ENCODE data around the gene PROM2.

PROM2 gene

DNA sequence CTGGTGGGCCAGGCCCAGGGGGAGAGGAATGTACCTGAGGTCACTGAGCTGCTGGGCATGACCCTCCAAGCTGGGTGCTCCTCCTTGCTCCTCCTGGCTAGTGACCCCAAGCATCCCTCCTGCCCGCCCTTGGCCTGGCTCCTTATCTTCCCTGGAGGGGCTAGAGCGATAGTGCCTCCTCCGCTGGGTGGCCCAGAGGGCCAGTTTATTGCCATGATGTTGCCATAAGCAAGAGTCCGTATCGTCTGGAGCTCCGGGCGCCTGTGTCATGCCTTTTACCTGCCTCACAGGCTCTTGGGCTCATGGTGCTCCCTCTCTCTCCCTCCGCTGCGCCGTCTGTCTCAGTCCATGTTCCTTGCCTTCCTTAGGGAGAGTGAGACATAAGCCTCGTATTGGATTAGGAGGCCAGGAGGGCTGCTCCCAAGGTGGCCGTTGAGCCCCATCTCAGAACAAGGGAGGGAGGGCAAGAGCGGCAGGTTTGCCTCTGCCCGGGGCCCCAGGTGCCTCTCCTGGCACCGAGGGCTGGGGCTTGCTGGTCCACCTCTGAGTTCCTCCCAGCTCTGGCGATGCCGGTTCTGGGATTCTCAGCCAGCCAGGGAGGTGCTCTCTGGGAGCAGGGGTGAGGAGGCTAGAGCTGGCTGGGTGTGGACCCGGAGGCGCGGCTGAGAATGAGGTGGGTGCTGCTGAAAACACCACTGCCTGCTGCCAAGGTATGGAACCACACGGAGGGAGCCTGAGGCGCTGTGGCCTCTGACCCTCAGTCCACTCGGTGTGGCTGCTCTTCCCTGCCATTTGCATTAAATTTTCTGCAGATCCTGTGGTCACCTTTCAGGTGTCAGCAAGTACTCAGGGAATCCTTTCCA is 45.5 kb downstream of the PROM2 start:
- Histone ChIP-seq H3K4me3 (ENCODE audit: low read depth, low read length) (no peak overlapping the region), H3K36me3 (replicated peaks) (no peaks in the 10 kb centered on the region), H3K27me3 (replicated peaks) (no peaks in the 10 kb centered on the region), H3K27ac (no peak overlapping the region)
- DNase-seq, result no peak
- TF ChIP-seq, protein P1, sequence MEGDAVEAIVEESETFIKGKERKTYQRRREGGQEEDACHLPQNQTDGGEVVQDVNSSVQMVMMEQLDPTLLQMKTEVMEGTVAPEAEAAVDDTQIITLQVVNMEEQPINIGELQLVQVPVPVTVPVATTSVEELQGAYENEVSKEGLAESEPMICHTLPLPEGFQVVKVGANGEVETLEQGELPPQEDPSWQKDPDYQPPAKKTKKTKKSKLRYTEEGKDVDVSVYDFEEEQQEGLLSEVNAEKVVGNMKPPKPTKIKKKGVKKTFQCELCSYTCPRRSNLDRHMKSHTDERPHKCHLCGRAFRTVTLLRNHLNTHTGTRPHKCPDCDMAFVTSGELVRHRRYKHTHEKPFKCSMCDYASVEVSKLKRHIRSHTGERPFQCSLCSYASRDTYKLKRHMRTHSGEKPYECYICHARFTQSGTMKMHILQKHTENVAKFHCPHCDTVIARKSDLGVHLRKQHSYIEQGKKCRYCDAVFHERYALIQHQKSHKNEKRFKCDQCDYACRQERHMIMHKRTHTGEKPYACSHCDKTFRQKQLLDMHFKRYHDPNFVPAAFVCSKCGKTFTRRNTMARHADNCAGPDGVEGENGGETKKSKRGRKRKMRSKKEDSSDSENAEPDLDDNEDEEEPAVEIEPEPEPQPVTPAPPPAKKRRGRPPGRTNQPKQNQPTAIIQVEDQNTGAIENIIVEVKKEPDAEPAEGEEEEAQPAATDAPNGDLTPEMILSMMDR (IDR thresholded peaks at IDR 0.05; ENCODE audit: low read depth, low read length, missing control alignments), result no peak
- in situ Hi-C loops (cut with HindIII; ENCODE audit: low pct_ligation_motif_present, low sequenced_read_pairs), result no loop called here

DNA sequence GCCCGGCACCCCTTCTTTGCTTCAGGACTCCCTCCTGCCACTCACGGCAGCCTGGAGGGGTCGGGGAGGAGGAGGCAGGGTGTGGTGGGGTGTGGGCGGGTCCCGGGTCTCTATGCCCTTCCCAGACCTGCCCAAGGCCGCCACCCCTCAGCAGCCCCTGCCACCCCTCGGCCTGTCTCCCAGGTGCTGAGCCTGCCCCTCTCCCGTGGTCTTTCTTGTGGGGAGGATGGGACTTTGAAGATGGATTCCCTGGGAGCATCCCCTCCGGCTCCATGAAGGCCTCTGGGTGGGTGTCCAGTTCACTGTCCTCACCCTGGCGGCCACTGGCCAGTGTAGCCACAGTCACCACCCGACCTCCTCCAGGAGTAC is 46.1 kb downstream of the PROM2 start:
- Histone ChIP-seq H3K36me3 (replicated peaks) (no peaks in the 10 kb centered on the region), H3K4me3 (ENCODE audit: low read depth, low read length) (no peak overlapping the region), H3K27ac (no peak overlapping the region), H3K27me3 (replicated peaks) (no peaks in the 10 kb centered on the region)
- DNase-seq, result no peak
- TF ChIP-seq, protein P1 (IDR thresholded peaks at IDR 0.05; ENCODE audit: low read depth, low read length, missing control alignments), result no peak
- in situ Hi-C loops (cut with HindIII; ENCODE audit: low pct_ligation_motif_present, low sequenced_read_pairs), result no loop called here

DNA sequence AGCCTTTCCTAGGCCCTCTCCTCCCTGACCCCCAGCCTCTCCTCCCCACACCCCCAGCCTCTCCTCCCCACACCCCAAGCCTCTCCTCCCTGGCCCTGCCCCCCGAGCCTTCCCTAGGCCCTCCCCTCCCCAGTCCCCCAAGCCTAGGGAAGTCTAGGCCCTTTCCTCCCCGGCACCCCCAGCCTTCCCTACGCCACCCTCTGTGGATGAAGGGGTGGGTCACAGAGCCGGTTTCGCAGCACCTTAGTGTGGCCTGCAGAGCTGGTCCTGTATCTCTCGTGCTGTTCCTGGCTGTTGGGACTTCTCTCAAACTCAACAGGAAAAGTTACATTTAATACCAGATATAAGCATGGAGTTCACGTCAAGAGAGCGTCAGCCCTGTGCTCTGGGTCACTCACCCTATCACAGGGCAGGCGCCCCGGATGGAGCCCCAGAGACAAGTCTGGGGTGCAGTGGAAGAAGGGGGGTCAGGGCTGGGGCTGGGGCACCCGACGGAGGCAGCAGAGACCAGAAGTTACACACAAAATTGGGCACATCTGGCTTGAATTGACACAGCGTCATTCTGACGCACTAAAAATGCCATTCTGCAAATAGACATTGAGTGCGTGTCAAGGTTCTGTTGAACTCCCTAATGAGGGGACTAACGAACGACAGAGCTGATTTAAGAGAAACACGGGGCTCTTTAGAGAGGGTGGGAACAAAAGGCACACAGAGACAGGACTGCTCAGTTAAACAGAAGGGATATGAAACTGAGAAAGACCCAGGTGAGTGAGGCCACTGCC is 46.9 kb downstream of the PROM2 start:
- no peak overlapping the region for H3K4me3 ChIP-seq (ENCODE audit: low read depth, low read length)
- TF ChIP-seq, protein P1 (IDR thresholded peaks at IDR 0.05; ENCODE audit: low read depth, low read length, missing control alignments), result no peak
- H3K27ac ChIP-seq, result no peak overlapping the region
- no peaks in the 10 kb centered on the region for H3K27me3 ChIP-seq (replicated peaks)
- no peaks in the 10 kb centered on the region for H3K36me3 ChIP-seq (replicated peaks)
- no peak for DNase-seq
- in situ Hi-C loops (cut with HindIII; ENCODE audit: low pct_ligation_motif_present, low sequenced_read_pairs), result no loop called here

DNA sequence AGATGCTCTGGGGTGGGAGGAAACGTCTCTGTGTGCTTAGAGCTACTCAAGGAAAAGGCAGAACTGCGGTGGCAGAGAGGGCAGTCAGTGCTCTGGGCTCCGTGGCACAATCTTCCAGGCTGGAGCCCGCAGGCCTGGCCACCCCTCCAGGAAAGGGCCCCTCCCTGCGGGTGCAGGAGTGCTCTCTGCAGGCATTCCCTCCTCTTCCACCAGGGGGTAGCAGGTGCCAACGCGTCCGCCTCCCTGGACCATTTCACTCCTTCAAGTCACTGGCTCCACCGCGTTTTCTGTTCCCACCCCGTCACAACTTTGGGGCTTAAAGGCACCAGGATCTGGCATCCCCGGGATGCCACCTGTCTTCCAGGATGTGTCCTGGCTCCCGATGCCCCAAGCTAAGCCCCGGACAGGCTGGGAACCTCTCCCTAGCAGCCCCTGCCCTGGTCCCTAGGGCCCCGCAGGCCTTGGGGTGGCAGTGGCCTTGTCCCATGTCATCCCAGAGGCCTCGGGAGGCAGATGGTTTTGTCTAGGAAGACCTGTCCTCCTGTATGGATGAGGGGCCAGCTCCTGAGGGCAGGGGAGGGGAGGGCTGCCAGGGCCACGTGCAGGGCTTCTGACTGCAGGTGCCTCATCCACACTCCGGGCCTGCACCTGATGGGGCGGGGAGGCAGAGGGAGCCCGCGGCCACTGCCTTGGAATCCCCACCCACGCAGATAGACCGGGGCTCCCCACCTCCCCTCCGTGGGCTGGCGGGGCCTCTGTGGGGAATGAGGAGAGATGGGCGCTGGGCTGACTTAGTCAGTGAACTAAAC is 49.3 kb downstream of the PROM2 start:
- peak; percentile 15 for DNase-seq
- TF ChIP-seq, protein P1 (IDR thresholded peaks at IDR 0.05; ENCODE audit: low read depth, low read length, missing control alignments), result peak; percentile 77
- no peak overlapping the region for H3K27ac ChIP-seq
- H3K27me3 ChIP-seq (replicated peaks), result no peaks in the 10 kb centered on the region
- no peak overlapping the region for H3K4me3 ChIP-seq (ENCODE audit: low read depth, low read length)
- no peaks in the 10 kb centered on the region for H3K36me3 ChIP-seq (replicated peaks)
- in situ Hi-C loops (cut with HindIII; ENCODE audit: low pct_ligation_motif_present, low sequenced_read_pairs), result no loop called here

DNA sequence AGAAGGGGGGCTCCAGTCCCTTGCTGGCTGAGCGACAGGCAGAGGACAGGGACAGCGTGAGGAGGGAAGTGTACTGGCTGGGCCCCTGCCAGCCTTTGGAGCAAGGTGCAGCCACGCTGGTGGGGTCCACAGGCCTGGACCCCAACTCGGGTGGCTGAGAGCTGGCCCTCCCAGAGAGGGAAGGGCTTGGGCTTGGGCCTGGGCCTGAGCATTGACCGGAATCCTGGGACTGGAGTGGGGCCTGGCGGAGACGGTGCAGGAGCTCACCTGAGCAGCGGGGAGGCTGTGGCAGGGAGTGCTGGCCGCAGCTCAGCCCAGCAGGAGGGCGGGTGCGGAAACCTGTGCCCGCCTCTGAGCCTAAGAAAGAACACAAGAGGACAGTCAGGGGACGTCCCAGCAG is 50.8 kb downstream of the PROM2 start:
- DNase-seq, result no peak
- no peak overlapping the region for H3K27ac ChIP-seq
- no peak overlapping the region for H3K4me3 ChIP-seq (ENCODE audit: low read depth, low read length)
- in situ Hi-C loops (cut with HindIII; ENCODE audit: low pct_ligation_motif_present, low sequenced_read_pairs), result no loop called here
- TF ChIP-seq, protein P1 (IDR thresholded peaks at IDR 0.05; ENCODE audit: low read depth, low read length, missing control alignments), result no peak
- H3K27me3 ChIP-seq (replicated peaks), result no peaks in the 10 kb centered on the region
- H3K36me3 ChIP-seq (replicated peaks), result no peaks in the 10 kb centered on the region
